Tibial nerve (tissue), 4 donors: ENCODE results near the gene TP53. TPM values are rescaled to one million over a fixed set of nuclear protein-coding genes. Genes with fewer than 3 reads are reported as not detected.
A peak's percentile ranks its signal among the peaks of the same experiment; 100 is the strongest.

Experiments
- DNase-seq, 2 donors: peaks; one replicate each; pipeline ENCODE4 v3.0.0-alpha.2; 2019; ENCODE audit warnings: low spot score in 2 of 2
- H3K27ac ChIP-seq, 4 donors: fragments of 200-600 bp; sonication (generic) in 3 of 4; one replicate each; pipeline ENCODE4 v1.5.1; 2017 to 2019; ENCODE audit warnings: mild to moderate bottlenecking in 1 of 4
- H3K27me3 ChIP-seq, 2 donors: fragments of 200-600 bp; sonication (generic) in 1 of 2; one replicate each; pipeline versions ENCODE4 v1.5.1 to v1.6.0; 2017 to 2019
- H3K36me3 ChIP-seq, 3 donors: fragments of 200-600 bp; sonication (generic); one replicate each; pipeline ENCODE4 v1.5.1; 2018 to 2019
- H3K4me1 ChIP-seq, 4 donors: fragments of 200-600 bp; sonication (generic) in 3 of 4; one replicate each; pipeline ENCODE4 v1.5.1; 2017 to 2019
- H3K4me3 ChIP-seq, 4 donors: fragments of 200-600 bp; sonication (generic) in 3 of 4; one replicate each; pipeline ENCODE4 v1.5.1; 2017 to 2019; ENCODE audit warnings: mild to moderate bottlenecking in 1 of 4, moderate library complexity in 1 of 4
- H3K9me3 ChIP-seq, 4 donors: fragments of 200-600 bp; sonication (generic) in 3 of 4; one replicate each; pipeline ENCODE4 v1.5.1; 2017 to 2019
- EP300 ChIP-seq, 2 donors: sonication (generic); formaldehyde crosslinking; IDR thresholded peaks; one replicate each; pipeline ENCODE4 v1.6.1; 2017; ENCODE audit warnings: antibody characterized with exemption in 2 of 2, mild to moderate bottlenecking in 1 of 2
- POLR2A ChIP-seq, 2 donors: fragments of 450-650 bp; IDR thresholded peaks; one replicate each; pipeline ENCODE4 v1.6.1; 2017; ENCODE audit warnings: antibody characterized with exemption in 2 of 2, mild to moderate bottlenecking in 2 of 2, moderate library complexity in 2 of 2
- WGBS, 2 donors: methylation state at CpG; one replicate each; pipeline ENCODE4 v1.1.5; 2018; 5-methylcytosine and 5-hydroxymethylcytosine counted together
- total RNA-seq, 4 donors: library from RNA; depleted of rRNA; stranded (reverse); fragments of >200 nt; gene quantifications; one replicate each; pipeline ENCODE4 v1.1.0, GENCODE V29; 2016
- TF ChIP-seq, protein P1 (sequence below), 5 experiments: fragments of 200-600 bp in 3 of 5; fragments of 450-650 bp in 2 of 5; sonication (generic) in 3 of 5; IDR thresholded peaks; one replicate each; pipeline ENCODE4 v1.5.1; 2016 to 2019; ENCODE audit warnings: antibody characterized with exemption in 5 of 5, mild to moderate bottlenecking in 3 of 5, moderate library complexity in 2 of 5

TP53 gene
- 10 to 100 TPM; 26.7 to 32.1 (median 30.0) TPM for total RNA-seq

DNA sequence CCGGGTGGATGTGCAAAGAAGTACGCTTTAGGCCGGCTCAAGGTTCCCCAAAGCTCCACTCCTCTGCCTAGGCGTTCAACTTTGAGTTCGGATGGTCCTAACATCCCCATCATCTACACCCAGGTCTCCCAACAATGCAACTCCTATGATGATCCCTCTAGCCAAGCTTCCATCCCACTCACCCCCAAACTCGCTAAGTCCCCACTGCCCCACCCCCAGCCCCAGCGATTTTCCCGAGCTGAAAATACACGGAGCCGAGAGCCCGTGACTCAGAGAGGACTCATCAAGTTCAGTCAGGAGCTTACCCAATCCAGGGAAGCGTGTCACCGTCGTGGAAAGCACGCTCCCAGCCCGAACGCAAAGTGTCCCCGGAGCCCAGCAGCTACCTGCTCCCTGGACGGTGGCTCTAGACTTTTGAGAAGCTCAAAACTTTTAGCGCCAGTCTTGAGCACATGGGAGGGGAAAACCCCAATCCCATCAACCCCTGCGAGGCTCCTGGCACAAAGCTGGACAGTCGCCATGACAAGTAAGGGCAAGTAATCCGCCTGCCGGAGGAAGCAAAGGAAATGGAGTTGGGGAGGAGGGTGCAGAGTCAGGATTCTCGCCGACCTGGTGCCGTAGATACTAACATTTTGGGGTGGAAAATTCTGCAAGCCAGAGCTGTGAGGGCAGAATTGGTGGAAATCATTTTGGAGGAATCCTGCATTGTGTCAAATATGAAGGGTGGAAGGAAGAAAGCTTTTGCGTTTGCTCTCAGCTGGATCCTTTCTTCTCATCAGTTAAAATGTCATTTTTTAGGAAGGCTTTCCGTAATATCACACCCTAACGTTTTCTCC lies at the start of gene TP53:
TSS of gene TP53 (minus strand) at position 419 of the 836 bp plus-strand sequence. CDS start 10,896 bp downstream, outside the sequence.
- Histone ChIP-seq H3K36me3 (peaks cover 0 to 22% (median 0%) of the 10 kb centered on the region in 3 donors), H3K4me1 (peaks cover 4 to 40% (median 18%) of the 10 kb centered on the region in 4 donors), H3K9me3 (no peaks in the 10 kb centered on the region), H3K27ac (peak within 1 kb of the TSS; percentile 92 to 98 (median 98)), H3K27me3 (no peaks in the 10 kb centered on the region), H3K4me3 (peak within 1 kb of the TSS; percentile 80 to 85 (median 80))
- TF ChIP-seq EP300 (IDR thresholded peaks at IDR 0.05) = peak; percentile 57 to 88
- TF ChIP-seq, protein P1, sequence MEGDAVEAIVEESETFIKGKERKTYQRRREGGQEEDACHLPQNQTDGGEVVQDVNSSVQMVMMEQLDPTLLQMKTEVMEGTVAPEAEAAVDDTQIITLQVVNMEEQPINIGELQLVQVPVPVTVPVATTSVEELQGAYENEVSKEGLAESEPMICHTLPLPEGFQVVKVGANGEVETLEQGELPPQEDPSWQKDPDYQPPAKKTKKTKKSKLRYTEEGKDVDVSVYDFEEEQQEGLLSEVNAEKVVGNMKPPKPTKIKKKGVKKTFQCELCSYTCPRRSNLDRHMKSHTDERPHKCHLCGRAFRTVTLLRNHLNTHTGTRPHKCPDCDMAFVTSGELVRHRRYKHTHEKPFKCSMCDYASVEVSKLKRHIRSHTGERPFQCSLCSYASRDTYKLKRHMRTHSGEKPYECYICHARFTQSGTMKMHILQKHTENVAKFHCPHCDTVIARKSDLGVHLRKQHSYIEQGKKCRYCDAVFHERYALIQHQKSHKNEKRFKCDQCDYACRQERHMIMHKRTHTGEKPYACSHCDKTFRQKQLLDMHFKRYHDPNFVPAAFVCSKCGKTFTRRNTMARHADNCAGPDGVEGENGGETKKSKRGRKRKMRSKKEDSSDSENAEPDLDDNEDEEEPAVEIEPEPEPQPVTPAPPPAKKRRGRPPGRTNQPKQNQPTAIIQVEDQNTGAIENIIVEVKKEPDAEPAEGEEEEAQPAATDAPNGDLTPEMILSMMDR (IDR thresholded peaks at IDR 0.05) = no peak
- TF ChIP-seq POLR2A (IDR thresholded peaks at IDR 0.05) = peak; percentile 65 to 68
- 0% methylated on average over 30 of the region's 30 CpGs for WGBS, 2 donors
- DNase-seq = peak; percentile 72 to 86

DNA sequence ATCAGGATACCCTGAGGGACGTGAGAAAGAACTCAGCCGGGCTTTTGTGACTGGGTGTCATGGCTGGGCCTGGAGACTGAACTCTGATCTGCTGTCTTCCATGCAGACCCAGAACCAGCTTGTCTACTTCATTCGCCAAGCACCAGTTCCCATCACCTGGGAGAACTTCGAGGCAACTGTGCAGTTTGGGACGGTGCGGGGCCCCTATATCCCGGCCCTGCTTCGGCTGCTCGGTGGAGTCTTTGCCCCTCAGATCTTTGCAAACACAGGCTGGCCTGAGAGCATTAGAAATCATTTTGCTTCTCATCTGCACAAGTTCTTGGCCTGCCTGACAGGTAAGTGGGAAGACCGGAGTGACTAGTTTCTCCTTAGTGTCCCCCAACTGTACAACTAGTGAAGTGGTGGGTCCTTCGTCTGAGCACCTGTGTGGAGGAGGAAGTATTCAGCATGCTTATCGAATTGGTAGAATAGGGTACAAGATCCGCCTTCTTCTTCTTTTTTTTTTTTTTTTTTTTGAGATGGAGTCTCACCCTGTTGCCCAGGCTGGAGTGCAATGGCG lies 45.8 kb upstream of the TP53 start:
- no peak overlapping the region for H3K27ac ChIP-seq
- TF ChIP-seq, protein P1 (IDR thresholded peaks at IDR 0.05) = no peak
- no peak for TF ChIP-seq EP300 (IDR thresholded peaks at IDR 0.05)
- no peak for TF ChIP-seq POLR2A (IDR thresholded peaks at IDR 0.05)
- H3K27me3 ChIP-seq = peaks cover 0 to 13% of the 10 kb centered on the region in 2 donors
- no peaks in the 10 kb centered on the region for H3K9me3 ChIP-seq
- 87% methylated on average over 14 of the region's 14 CpGs for WGBS, 2 donors
- no peaks in the 10 kb centered on the region for H3K36me3 ChIP-seq
- DNase-seq = no peak
- no peak overlapping the region for H3K4me3 ChIP-seq
- H3K4me1 ChIP-seq = no peaks in the 10 kb centered on the region

DNA sequence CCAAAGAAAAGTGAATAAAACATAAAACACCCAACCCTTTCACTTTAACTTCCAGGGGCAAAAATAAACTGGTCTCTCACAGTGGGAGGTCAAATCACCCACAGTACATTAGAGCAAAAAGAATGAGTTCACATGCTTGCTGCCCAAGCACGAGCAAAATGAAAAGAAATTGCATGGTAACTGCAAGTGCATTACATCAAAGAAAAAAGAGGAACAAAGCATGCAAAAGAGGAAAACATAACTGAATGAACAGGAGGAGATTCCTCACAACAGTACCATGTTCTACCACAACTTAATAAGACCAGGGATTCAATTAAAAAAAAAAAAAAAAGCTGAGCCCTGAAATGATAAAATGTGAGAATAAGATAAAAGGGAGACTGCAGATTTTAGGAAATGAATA lies 42.5 kb upstream of the TP53 start:
- WGBS, 2 donors = 27 to 34% methylated on average over 1 of the region's 1 CpG
- no peaks in the 10 kb centered on the region for H3K9me3 ChIP-seq
- no peak overlapping the region for H3K4me3 ChIP-seq
- H3K27ac ChIP-seq = no peak overlapping the region
- H3K4me1 ChIP-seq = no peaks in the 10 kb centered on the region
- H3K27me3 ChIP-seq = peaks cover 0 to 11% of the 10 kb centered on the region in 2 donors
- TF ChIP-seq POLR2A (IDR thresholded peaks at IDR 0.05) (no peak), EP300 (IDR thresholded peaks at IDR 0.05) (no peak)
- TF ChIP-seq, protein P1 (IDR thresholded peaks at IDR 0.05) = no peak
- no peak for DNase-seq
- no peaks in the 10 kb centered on the region for H3K36me3 ChIP-seq

DNA sequence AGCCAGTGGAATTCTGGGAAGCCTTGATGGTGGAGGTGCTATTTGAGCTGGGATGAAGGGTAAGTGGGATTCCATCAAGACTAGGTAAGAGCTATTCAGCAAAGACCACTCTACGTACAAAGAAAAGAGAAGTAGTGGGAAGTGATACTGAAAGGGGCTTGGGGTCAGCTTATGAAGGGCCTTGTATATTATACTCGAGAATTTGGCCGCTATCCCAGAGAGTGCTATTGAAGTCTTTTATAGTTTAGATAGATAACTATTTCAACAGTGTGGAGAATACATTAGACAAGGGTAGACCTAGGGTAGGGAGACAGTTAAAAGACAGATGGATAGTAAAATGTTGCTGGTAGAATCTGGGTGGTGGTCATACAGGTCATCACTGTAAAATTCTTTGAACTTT lies 40.6 kb upstream of the TP53 start:
- Histone ChIP-seq H3K36me3 (no peaks in the 10 kb centered on the region), H3K4me1 (no peaks in the 10 kb centered on the region), H3K9me3 (no peaks in the 10 kb centered on the region), H3K4me3 (no peak overlapping the region), H3K27me3 (peaks cover 0 to 21% of the 10 kb centered on the region in 2 donors), H3K27ac (no peak overlapping the region)
- 33 to 38% methylated on average over 3 of the region's 3 CpGs for WGBS, 2 donors
- DNase-seq = no peak
- TF ChIP-seq POLR2A (IDR thresholded peaks at IDR 0.05) (no peak), EP300 (IDR thresholded peaks at IDR 0.05) (no peak)
- TF ChIP-seq, protein P1 (IDR thresholded peaks at IDR 0.05) = no peak

DNA sequence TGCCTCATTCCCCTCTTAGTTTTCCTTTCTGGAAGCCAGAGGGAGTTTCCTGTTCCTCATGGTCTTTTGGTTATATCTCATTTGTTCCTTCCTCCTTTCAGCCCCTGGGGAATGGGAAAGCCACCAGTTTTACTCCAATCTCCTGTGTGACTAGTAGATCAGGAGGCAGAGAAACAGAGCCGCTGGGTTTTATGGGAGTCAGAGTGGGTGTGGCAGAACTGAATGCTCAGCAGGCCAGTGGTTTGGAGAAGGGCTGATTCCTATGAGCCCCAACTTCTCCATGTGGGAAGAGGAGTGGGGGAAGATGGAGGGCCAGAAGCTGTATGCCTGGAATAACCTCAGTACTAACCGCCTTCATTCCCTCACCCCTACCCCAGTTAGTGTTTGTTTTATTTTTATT lies 34.3 kb upstream of the TP53 start:
- TF ChIP-seq EP300 (IDR thresholded peaks at IDR 0.05) (no peak), POLR2A (IDR thresholded peaks at IDR 0.05) (no peak)
- TF ChIP-seq, protein P1 (IDR thresholded peaks at IDR 0.05) = no peak
- H3K4me1 ChIP-seq = peaks cover 0 to 15% (median 13%) of the 10 kb centered on the region in 4 donors
- no peaks in the 10 kb centered on the region for H3K36me3 ChIP-seq
- no peak overlapping the region for H3K4me3 ChIP-seq
- WGBS, 2 donors = 46 to 56% methylated on average over 2 of the region's 2 CpGs
- H3K27me3 ChIP-seq = peaks cover 0 to 34% of the 10 kb centered on the region in 2 donors
- H3K9me3 ChIP-seq = no peaks in the 10 kb centered on the region
- no peak for DNase-seq
- no peak overlapping the region for H3K27ac ChIP-seq
